Measurements from ENCODE around the gene SH3RF2.

DNA sequence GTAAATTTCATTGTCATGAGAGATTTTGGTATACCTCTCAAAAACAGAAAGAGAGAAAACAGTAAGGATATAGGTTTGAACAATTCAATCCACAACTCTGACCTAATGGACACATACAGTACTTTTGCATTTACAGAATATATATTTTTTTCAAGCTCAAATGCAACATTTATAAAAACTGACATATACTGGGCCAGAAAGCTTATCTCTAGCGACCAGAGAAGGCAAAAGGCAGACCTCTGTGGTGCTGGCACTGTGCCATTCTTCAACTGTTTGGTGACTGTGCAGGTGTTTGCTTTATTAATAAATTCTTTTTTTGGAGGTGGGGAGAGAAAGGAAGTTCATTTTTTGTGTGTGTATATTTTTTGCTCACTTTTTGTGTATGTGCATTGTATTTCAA, 175.0 kb downstream of the SH3RF2 start:
- TF ChIP-seq EZH2 (optimal IDR thresholded peaks at IDR 0.05; ENCODE audit: low read depth, low read length) (no peak), EZH2phosphoT487 (IDR thresholded peaks at IDR 0.05; ENCODE audit: low read length) (no peak)
- TF ChIP-seq, protein P1, sequence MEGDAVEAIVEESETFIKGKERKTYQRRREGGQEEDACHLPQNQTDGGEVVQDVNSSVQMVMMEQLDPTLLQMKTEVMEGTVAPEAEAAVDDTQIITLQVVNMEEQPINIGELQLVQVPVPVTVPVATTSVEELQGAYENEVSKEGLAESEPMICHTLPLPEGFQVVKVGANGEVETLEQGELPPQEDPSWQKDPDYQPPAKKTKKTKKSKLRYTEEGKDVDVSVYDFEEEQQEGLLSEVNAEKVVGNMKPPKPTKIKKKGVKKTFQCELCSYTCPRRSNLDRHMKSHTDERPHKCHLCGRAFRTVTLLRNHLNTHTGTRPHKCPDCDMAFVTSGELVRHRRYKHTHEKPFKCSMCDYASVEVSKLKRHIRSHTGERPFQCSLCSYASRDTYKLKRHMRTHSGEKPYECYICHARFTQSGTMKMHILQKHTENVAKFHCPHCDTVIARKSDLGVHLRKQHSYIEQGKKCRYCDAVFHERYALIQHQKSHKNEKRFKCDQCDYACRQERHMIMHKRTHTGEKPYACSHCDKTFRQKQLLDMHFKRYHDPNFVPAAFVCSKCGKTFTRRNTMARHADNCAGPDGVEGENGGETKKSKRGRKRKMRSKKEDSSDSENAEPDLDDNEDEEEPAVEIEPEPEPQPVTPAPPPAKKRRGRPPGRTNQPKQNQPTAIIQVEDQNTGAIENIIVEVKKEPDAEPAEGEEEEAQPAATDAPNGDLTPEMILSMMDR (IDR thresholded peaks at IDR 0.05; ENCODE audit: low read length): no peak
